Measurements from ENCODE around the gene TMEM259. TPM values are rescaled to one million over a fixed set of nuclear protein-coding genes. Genes with fewer than 3 reads are reported as not detected.

Gene TMEM259
- total and polyA plus RNA-seq, 2 of the 13 experiments (the other 11 are each of a cell fraction or from before 2014, with no cell fraction given), result 64.7 to 164 TPM

DNA sequence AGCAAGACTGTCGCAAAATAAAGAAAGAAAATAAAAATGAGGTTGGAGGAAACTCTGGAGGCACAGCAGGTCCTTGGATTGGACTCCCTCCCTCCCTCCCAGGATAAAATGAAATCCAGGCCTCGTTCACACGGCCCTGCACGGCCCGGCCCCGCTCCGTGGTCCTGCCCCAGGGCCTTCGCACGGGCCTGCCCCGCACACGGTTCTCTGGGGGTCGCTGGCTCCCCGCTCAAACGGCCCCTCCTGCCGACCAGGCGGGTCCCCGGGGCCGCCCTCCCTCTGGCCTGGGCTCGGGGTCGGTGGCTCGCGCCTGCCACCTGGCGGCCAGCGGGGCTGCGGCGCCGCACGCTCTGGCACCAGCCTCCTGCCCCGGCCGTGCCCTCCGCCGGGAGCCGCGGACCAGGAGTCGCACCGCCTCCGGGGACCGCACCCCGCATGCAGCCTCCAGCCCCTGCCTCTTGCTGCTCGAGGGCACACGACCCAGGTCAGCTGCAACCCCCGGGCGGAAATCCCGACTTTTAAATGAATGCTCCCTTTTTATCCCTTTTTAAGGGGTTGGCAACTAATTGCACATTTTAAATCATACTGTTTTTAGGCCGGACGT lies 38.3 kb downstream of the TMEM259 start (continued):
- TF ChIP-seq SP2 (CRISPR knock-in tag; IDR thresholded peaks at IDR 0.05), result no peak
- no peak for TF ChIP-seq NRL (CRISPR knock-in tag; IDR thresholded peaks at IDR 0.05; ENCODE audit: borderline replicate concordance)
- no peak for TF ChIP-seq ZBTB21 (CRISPR knock-in tag; IDR thresholded peaks at IDR 0.05)
- TF ChIP-seq RNF2 (conservative IDR thresholded peaks at IDR 0.05; ENCODE audit: low read depth), result no peak
- TF ChIP-seq, protein P1, sequence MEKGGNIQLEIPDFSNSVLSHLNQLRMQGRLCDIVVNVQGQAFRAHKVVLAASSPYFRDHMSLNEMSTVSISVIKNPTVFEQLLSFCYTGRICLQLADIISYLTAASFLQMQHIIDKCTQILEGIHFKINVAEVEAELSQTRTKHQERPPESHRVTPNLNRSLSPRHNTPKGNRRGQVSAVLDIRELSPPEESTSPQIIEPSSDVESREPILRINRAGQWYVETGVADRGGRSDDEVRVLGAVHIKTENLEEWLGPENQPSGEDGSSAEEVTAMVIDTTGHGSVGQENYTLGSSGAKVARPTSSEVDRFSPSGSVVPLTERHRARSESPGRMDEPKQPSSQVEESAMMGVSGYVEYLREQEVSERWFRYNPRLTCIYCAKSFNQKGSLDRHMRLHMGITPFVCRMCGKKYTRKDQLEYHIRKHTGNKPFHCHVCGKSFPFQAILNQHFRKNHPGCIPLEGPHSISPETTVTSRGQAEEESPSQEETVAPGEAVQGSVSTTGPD (CRISPR knock-in tag; IDR thresholded peaks at IDR 0.05), result no peak
- TF ChIP-seq ZKSCAN5 (CRISPR knock-in tag; IDR thresholded peaks at IDR 0.05), result no peak
- TF ChIP-seq, protein P2, sequence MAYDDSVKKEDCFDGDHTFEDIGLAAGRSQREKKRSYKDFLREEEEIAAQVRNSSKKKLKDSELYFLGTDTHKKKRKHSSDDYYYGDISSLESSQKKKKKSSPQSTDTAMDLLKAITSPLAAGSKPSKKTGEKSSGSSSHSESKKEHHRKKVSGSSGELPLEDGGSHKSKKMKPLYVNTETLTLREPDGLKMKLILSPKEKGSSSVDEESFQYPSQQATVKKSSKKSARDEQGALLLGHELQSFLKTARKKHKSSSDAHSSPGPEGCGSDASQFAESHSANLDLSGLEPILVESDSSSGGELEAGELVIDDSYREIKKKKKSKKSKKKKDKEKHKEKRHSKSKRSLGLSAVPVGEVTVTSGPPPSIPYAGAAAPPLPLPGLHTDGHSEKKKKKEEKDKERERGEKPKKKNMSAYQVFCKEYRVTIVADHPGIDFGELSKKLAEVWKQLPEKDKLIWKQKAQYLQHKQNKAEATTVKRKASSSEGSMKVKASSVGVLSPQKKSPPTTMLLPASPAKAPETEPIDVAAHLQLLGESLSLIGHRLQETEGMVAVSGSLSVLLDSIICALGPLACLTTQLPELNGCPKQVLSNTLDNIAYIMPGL (CRISPR knock-in tag; IDR thresholded peaks at IDR 0.05; ENCODE audit: borderline replicate concordance in 1 of 2, low read depth in 1 of 2), result peak; percentile 72 to 79; a peak in 2 of 4 replicates
- peak; percentile 28; the same call in 1 of the 2 replicates for TF ChIP-seq SATB2 (CRISPR knock-in tag; IDR thresholded peaks at IDR 0.05)
- peak; percentile 53; the same call in 1 of the 2 replicates for TF ChIP-seq REPIN1 (CRISPR knock-in tag; IDR thresholded peaks at IDR 0.05; ENCODE audit: borderline replicate concordance, low read depth)
- TF ChIP-seq TRIM24 (CRISPR knock-in tag; IDR thresholded peaks at IDR 0.05), result no peak
- no peak for TF ChIP-seq DMAP1 (CRISPR knock-in tag; IDR thresholded peaks at IDR 0.05)
- TF ChIP-seq SIN3A (IDR thresholded peaks at IDR 0.05; ENCODE audit: borderline replicate concordance, low read depth, low read length), result no peak
- TF ChIP-seq HNF4A (CRISPR knock-in tag; IDR thresholded peaks at IDR 0.05), result no peak
- TF ChIP-seq ZSCAN9 (CRISPR knock-in tag; IDR thresholded peaks at IDR 0.05; ENCODE audit: borderline replicate concordance), result no peak
- no peak for TF ChIP-seq ZNF335 (CRISPR knock-in tag; IDR thresholded peaks at IDR 0.05)
- TF ChIP-seq, protein P3, sequence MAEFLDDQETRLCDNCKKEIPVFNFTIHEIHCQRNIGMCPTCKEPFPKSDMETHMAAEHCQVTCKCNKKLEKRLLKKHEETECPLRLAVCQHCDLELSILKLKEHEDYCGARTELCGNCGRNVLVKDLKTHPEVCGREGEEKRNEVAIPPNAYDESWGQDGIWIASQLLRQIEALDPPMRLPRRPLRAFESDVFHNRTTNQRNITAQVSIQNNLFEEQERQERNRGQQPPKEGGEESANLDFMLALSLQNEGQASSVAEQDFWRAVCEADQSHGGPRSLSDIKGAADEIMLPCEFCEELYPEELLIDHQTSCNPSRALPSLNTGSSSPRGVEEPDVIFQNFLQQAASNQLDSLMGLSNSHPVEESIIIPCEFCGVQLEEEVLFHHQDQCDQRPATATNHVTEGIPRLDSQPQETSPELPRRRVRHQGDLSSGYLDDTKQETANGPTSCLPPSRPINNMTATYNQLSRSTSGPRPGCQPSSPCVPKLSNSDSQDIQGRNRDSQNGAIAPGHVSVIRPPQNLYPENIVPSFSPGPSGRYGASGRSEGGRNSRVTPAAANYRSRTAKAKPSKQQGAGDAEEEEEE (CRISPR knock-in tag; IDR thresholded peaks at IDR 0.05; ENCODE audit: borderline replicate concordance), result no peak
- TF ChIP-seq, protein P4, sequence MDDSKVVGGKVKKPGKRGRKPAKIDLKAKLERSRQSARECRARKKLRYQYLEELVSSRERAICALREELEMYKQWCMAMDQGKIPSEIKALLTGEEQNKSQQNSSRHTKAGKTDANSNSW (CRISPR knock-in tag; IDR thresholded peaks at IDR 0.05; ENCODE audit: borderline replicate concordance), result no peak
- no peak for TF ChIP-seq ZFP62 (CRISPR knock-in tag; IDR thresholded peaks at IDR 0.05)
- TF ChIP-seq ZNF713 (CRISPR knock-in tag; IDR thresholded peaks at IDR 0.05), result no peak
- TF ChIP-seq, protein P5, sequence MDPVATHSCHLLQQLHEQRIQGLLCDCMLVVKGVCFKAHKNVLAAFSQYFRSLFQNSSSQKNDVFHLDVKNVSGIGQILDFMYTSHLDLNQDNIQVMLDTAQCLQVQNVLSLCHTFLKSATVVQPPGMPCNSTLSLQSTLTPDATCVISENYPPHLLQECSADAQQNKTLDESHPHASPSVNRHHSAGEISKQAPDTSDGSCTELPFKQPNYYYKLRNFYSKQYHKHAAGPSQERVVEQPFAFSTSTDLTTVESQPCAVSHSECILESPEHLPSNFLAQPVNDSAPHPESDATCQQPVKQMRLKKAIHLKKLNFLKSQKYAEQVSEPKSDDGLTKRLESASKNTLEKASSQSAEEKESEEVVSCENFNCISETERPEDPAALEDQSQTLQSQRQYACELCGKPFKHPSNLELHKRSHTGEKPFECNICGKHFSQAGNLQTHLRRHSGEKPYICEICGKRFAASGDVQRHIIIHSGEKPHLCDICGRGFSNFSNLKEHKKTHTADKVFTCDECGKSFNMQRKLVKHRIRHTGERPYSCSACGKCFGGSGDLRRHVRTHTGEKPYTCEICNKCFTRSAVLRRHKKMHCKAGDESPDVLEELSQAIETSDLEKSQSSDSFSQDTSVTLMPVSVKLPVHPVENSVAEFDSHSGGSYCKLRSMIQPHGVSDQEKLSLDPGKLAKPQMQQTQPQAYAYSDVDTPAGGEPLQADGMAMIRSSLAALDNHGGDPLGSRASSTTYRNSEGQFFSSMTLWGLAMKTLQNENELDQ (CRISPR knock-in tag; IDR thresholded peaks at IDR 0.05; ENCODE audit: borderline replicate concordance), result no peak
- no peak for TF ChIP-seq ISX (CRISPR knock-in tag; conservative IDR thresholded peaks at IDR 0.05)
- TF ChIP-seq, protein P6, sequence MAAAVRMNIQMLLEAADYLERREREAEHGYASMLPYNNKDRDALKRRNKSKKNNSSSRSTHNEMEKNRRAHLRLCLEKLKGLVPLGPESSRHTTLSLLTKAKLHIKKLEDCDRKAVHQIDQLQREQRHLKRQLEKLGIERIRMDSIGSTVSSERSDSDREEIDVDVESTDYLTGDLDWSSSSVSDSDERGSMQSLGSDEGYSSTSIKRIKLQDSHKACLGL (CRISPR knock-in tag; IDR thresholded peaks at IDR 0.05), result peak; percentile 49; the same call in 1 of the 2 replicates

All from HepG2 (cell line).